Trophoblast cell (in vitro differentiated cells and primary cell): ENCODE measurements around the gene RASAL2.

Experiments
- DNase-seq, 2 donors: peaks; one replicate each; pipeline ENCODE4 v3.0.0-alpha.2; 2016
- H2AFZ ChIP-seq: 2 replicates; pipeline ENCODE4 v1.6.1; 2013; ENCODE audit warnings: low read length, moderate library complexity, mild to moderate bottlenecking; ENCODE audit not compliant: insufficient read depth, poor library complexity
- H2AK5ac ChIP-seq: 2 replicates; pipeline ENCODE4 v1.6.1; 2013; ENCODE audit warnings: mild to moderate bottlenecking, low read length
- H2BK120ac ChIP-seq: 2 replicates; pipeline ENCODE4 v1.6.1; 2013; ENCODE audit warnings: low read length, mild to moderate bottlenecking, moderate library complexity; ENCODE audit not compliant: insufficient read depth, poor library complexity
- H2BK12ac ChIP-seq: 2 replicates; pipeline ENCODE4 v1.6.1; 2013; ENCODE audit warnings: mild to moderate bottlenecking, low read length, moderate library complexity
- H2BK5ac ChIP-seq: 2 replicates; pipeline ENCODE4 v1.6.1; 2013; ENCODE audit warnings: low read length, low read depth, moderate library complexity, mild to moderate bottlenecking; ENCODE audit not compliant: poor library complexity
- H3K14ac ChIP-seq: 2 replicates; pipeline ENCODE4 v1.6.1; 2013; ENCODE audit warnings: mild to moderate bottlenecking, low read length
- H3K18ac ChIP-seq: 2 replicates; pipeline ENCODE4 v1.6.1; 2013; ENCODE audit warnings: mild to moderate bottlenecking, low read length
- H3K23ac ChIP-seq: 2 replicates; pipeline ENCODE4 v1.6.1; 2013; ENCODE audit warnings: low read length
- H3K27ac ChIP-seq: 2 replicates; pipeline ENCODE4 v1.5.1; 2013; ENCODE audit warnings: low read depth, mild to moderate bottlenecking, inconsistent platforms, low read length, moderate library complexity
- H3K27me3 ChIP-seq: 2 replicates; pipeline ENCODE4 v1.6.1; 2013; ENCODE audit warnings: inconsistent platforms, mild to moderate bottlenecking, low read length, moderate library complexity; ENCODE audit not compliant: insufficient read depth
- H3K36me3 ChIP-seq, 2 experiments: 1 replicate in 1 of 2; 2 replicates in 1 of 2; pipeline ENCODE4 v1.6.1; 2013; ENCODE audit warnings: low read length in 2 of 2, mild to moderate bottlenecking in 2 of 2, moderate library complexity in 1 of 2; ENCODE audit not compliant: insufficient read depth in 2 of 2, control insufficient read depth in 1 of 2
- H3K4ac ChIP-seq: 2 replicates; pipeline ENCODE4 v1.6.1; 2013; ENCODE audit warnings: low read depth, mild to moderate bottlenecking, low read length, moderate library complexity
- H3K4me1 ChIP-seq, 2 experiments: 1 replicate in 1 of 2; 2 replicates in 1 of 2; pipeline ENCODE4 v1.6.1; 2013; ENCODE audit warnings: low read length in 2 of 2, mild to moderate bottlenecking in 2 of 2, moderate library complexity in 1 of 2; ENCODE audit not compliant: insufficient read depth in 2 of 2, control insufficient read depth in 1 of 2
- H3K4me2 ChIP-seq: 2 replicates; pipeline ENCODE4 v1.6.1; 2013; ENCODE audit warnings: inconsistent platforms, mild to moderate bottlenecking, low read length, moderate library complexity
- H3K4me3 ChIP-seq: 2 replicates; pipeline ENCODE4 v1.5.1; 2013; ENCODE audit warnings: mild to moderate bottlenecking, low read depth, low read length, inconsistent platforms
- H3K79me1 ChIP-seq: one replicate; pipeline ENCODE4 v1.6.1; 2013; ENCODE audit warnings: low read length
- H3K79me2 ChIP-seq: 2 replicates; pipeline ENCODE4 v1.6.1; 2013; ENCODE audit warnings: low read length, mild to moderate bottlenecking; ENCODE audit not compliant: control insufficient read depth, insufficient read depth, poor library complexity
- H3K9ac ChIP-seq: 2 replicates; pipeline ENCODE4 v1.6.1; 2013; ENCODE audit warnings: mild to moderate bottlenecking, low read length
- H3K9me3 ChIP-seq: 2 replicates; pipeline ENCODE4 v1.6.1; 2013; ENCODE audit warnings: low read depth, mild to moderate bottlenecking, control low read depth, inconsistent platforms, low read length; ENCODE audit not compliant: insufficient read depth
- H4K12ac ChIP-seq: 2 replicates; pipeline ENCODE4 v1.6.1; 2013; ENCODE audit warnings: low read depth, mild to moderate bottlenecking, low read length, moderate library complexity
- H4K8ac ChIP-seq: 2 replicates; pipeline ENCODE4 v1.6.1; 2013; ENCODE audit warnings: low read depth, mild to moderate bottlenecking, low read length, moderate library complexity
- H4K91ac ChIP-seq: one replicate; pipeline ENCODE4 v1.6.1; 2013; ENCODE audit warnings: low read depth, mild to moderate bottlenecking, low read length, moderate library complexity
- WGBS: extraction: QIAGEN DNeasy Blood & Tissue Kit; methylation state at CpG from one replicate; pipeline ENCODE4 v1.1.7; 2013; ENCODE audit warnings: missing lambda C conversion rate; ENCODE audit not compliant: insufficient read length, insufficient coverage; ENCODE audit errors: extremely low coverage; 5-methylcytosine and 5-hydroxymethylcytosine counted together

The RASAL2 gene

GRCh38 chr1:178188306-178188705, 94.4 kb downstream of the RASAL2 start:
- Histone ChIP-seq H2AK5ac (no peak overlapping the region), H3K79me2 (no peaks in the 10 kb centered on the region), H3K79me1 (no peaks in the 10 kb centered on the region), H3K4me1 (no peaks in the 10 kb centered on the region), H3K18ac (no peak overlapping the region), H3K9me3 (no peaks in the 10 kb centered on the region), H3K27ac (no peak overlapping the region), H4K91ac (no peak overlapping the region), H3K4me2 (no peak overlapping the region), H4K12ac (no peak overlapping the region), H3K23ac (no peak overlapping the region), H2BK5ac (no peak overlapping the region), H3K27me3 (no peaks in the 10 kb centered on the region), H3K4ac (no peak overlapping the region), H2BK120ac (no peak overlapping the region), H3K36me3 (no peaks in the 10 kb centered on the region), H3K9ac (no peak overlapping the region), H3K4me3 (no peak overlapping the region), H2BK12ac (no peak overlapping the region), H4K8ac (no peak overlapping the region), H3K14ac (no peak overlapping the region), H2AFZ (no peak overlapping the region)
- no CpG with 5 or more reads among the region's 3 CpGs for WGBS
- no peak for DNase-seq

GRCh38 chr1:178189814-178190213, 95.9 kb downstream of the RASAL2 start:
- Histone ChIP-seq H3K27me3 (no peaks in the 10 kb centered on the region), H2AK5ac (no peak overlapping the region), H3K14ac (no peak overlapping the region), H3K27ac (no peak overlapping the region), H2AFZ (no peak overlapping the region), H3K18ac (no peak overlapping the region), H3K79me2 (no peaks in the 10 kb centered on the region), H3K4me3 (no peak overlapping the region), H2BK12ac (no peak overlapping the region), H3K4me2 (no peak overlapping the region), H3K9me3 (no peaks in the 10 kb centered on the region), H4K91ac (no peak overlapping the region), H3K79me1 (no peaks in the 10 kb centered on the region), H3K9ac (no peak overlapping the region), H3K4me1 (no peaks in the 10 kb centered on the region), H2BK120ac (no peak overlapping the region), H4K8ac (no peak overlapping the region), H3K36me3 (no peaks in the 10 kb centered on the region), H4K12ac (no peak overlapping the region), H3K4ac (no peak overlapping the region), H2BK5ac (no peak overlapping the region), H3K23ac (no peak overlapping the region)
- DNase-seq: peak; percentile 50 to 62
- no CpG with 5 or more reads among the region's 3 CpGs for WGBS

- H3K4me1 ChIP-seq: no peaks in the 10 kb centered on the region
- H2AK5ac ChIP-seq: no peak overlapping the region
- no peak overlapping the region for H3K18ac ChIP-seq
- H3K9ac ChIP-seq: no peak overlapping the region
- H4K91ac ChIP-seq: no peak overlapping the region
- no peak overlapping the region for H3K4ac ChIP-seq
- no CpG with 5 or more reads among the region's 2 CpGs for WGBS
- no peaks in the 10 kb centered on the region for H3K9me3 ChIP-seq
- H4K12ac ChIP-seq: no peak overlapping the region
- no peak for DNase-seq
- no peaks in the 10 kb centered on the region for H3K27me3 ChIP-seq
- H2AFZ ChIP-seq: no peak overlapping the region
- H3K79me2 ChIP-seq: no peaks in the 10 kb centered on the region
- H4K8ac ChIP-seq: no peak overlapping the region
- no peak overlapping the region for H2BK5ac ChIP-seq
- H3K23ac ChIP-seq: no peak overlapping the region
- H3K14ac ChIP-seq: no peak overlapping the region
- no peak overlapping the region for H3K4me3 ChIP-seq
- H2BK120ac ChIP-seq: no peak overlapping the region
- no peaks in the 10 kb centered on the region for H3K79me1 ChIP-seq
- no peak overlapping the region for H3K4me2 ChIP-seq
- no peak overlapping the region for H2BK12ac ChIP-seq
- no peak overlapping the region for H3K27ac ChIP-seq
- H3K36me3 ChIP-seq: no peaks in the 10 kb centered on the region
These were observed 97.0 kb downstream of the RASAL2 start for GRCh38 chr1:178190881-178191280.

- no peaks in the 10 kb centered on the region for H3K79me1 ChIP-seq
- H3K36me3 ChIP-seq: no peaks in the 10 kb centered on the region
- no peak overlapping the region for H2BK12ac ChIP-seq
- H3K4ac ChIP-seq: no peak overlapping the region
- no CpG with 5 or more reads among the region's 3 CpGs for WGBS
- H2AFZ ChIP-seq: no peak overlapping the region
- H3K27ac ChIP-seq: no peak overlapping the region
- H4K12ac ChIP-seq: no peak overlapping the region
- no peak overlapping the region for H2AK5ac ChIP-seq
- H4K91ac ChIP-seq: no peak overlapping the region
- H3K9me3 ChIP-seq: no peaks in the 10 kb centered on the region
- H2BK5ac ChIP-seq: no peak overlapping the region
- H3K4me3 ChIP-seq: no peak overlapping the region
- H3K23ac ChIP-seq: no peak overlapping the region
- H3K27me3 ChIP-seq: no peaks in the 10 kb centered on the region
- no peak overlapping the region for H3K18ac ChIP-seq
- H3K4me2 ChIP-seq: no peak overlapping the region
- DNase-seq: peak in 1 of 2 donors; percentile 20
- no peaks in the 10 kb centered on the region for H3K4me1 ChIP-seq
- no peak overlapping the region for H3K9ac ChIP-seq
- no peaks in the 10 kb centered on the region for H3K79me2 ChIP-seq
- no peak overlapping the region for H4K8ac ChIP-seq
- no peak overlapping the region for H2BK120ac ChIP-seq
- H3K14ac ChIP-seq: no peak overlapping the region
These were observed 98.8 kb downstream of the RASAL2 start for GRCh38 chr1:178192686-178193085.
